GM12878 (cell line): ENCODE results near the gene TMEM266. TPM values are rescaled to one million over a fixed set of nuclear protein-coding genes. Genes with fewer than 3 reads are reported as not detected.

Experiments used
- BMI1 ChIP-seq: fragments of 450-650 bp; IDR thresholded peaks from 2 replicates; pipeline ENCODE4 v1.6.1; 2016; ENCODE audit warnings: mild to moderate bottlenecking, moderate library complexity, borderline replicate concordance
- MEF2A ChIP-seq: IDR thresholded peaks from 2 replicates; pipeline ENCODE4 v1.6.1; 2011; ENCODE audit warnings: low read depth, mild to moderate bottlenecking, low read length, moderate library complexity; ENCODE audit not compliant: insufficient read depth
- MYB ChIP-seq: fragments of 150-350 bp; IDR thresholded peaks from 2 replicates; pipeline ENCODE4 v1.6.1; 2014; ENCODE audit warnings: mild to moderate bottlenecking, low read depth, low read length, borderline replicate concordance
- RELB ChIP-seq: fragments of 450-650 bp; IDR thresholded peaks from 2 replicates; pipeline ENCODE4 v1.6.1; 2017; ENCODE audit warnings: low read depth, mild to moderate bottlenecking, moderate library complexity
- RFX5 ChIP-seq: IDR thresholded peaks from 2 replicates; pipeline ENCODE4 v1.6.1; 2011; ENCODE audit warnings: low read depth, low read length, improper control_type of control experiment
- STAT1 ChIP-seq: fragments of 450-650 bp; conservative IDR thresholded peaks from 2 replicates; pipeline ENCODE4 v1.6.1; 2014; ENCODE audit warnings: antibody characterized with exemption, mild to moderate bottlenecking
- ZBTB4 ChIP-seq: fragments of 450-650 bp; formaldehyde crosslinking; IDR thresholded peaks from 2 replicates; pipeline ENCODE4 v1.4.0; 2022; ENCODE audit warnings: mild to moderate bottlenecking, moderate library complexity
- polyA plus RNA-seq, 11 experiments: library from polyadenylated mRNA; depleted of rRNA in 4 of 11; unstranded in 6 of 11; stranded (reverse) in 5 of 11; fragments of >200 nt; fragmentation: Nextera tagmentation in 4 of 11; fragmentation: Illumina TruSeq in 1 of 11; extraction: Ambion mirVana in 4 of 11; extraction: Trizol in 1 of 11; gene quantifications; 1 replicate in 1 of 11; 2 replicates in 10 of 11; pipeline versions ENCODE4 v1.2.1 to v1.2.3, GENCODE V29; 2011 to 2016; ENCODE audit warnings: inconsistent platforms in 2 of 11, missing spikeins in 2 of 11, low read depth in 1 of 11
- total RNA-seq, 4 experiments: library from RNA; depleted of rRNA in 3 of 4; stranded (reverse); fragments of >200 nt in 3 of 4; fragmentation: Illumina TruSeq in 1 of 4; extraction: Trizol in 1 of 4; gene quantifications; 2 replicates each; pipeline versions ENCODE4 v1.2.1 to v1.2.3, GENCODE V29; 2013 to 2021
- TF ChIP-seq, protein P1 (sequence below): IDR thresholded peaks from 2 replicates; pipeline ENCODE4 v1.6.1; 2011; ENCODE audit warnings: low read depth, mild to moderate bottlenecking, low read length, moderate library complexity, borderline replicate concordance; ENCODE audit errors: extremely low read depth

TMEM266 gene
- total and polyA plus RNA-seq, 10 of the 15 experiments (the other 5 are each of a cell fraction or from before 2014, with no cell fraction given), result 0.11 to 0.70 (median 0.39) TPM

DNA sequence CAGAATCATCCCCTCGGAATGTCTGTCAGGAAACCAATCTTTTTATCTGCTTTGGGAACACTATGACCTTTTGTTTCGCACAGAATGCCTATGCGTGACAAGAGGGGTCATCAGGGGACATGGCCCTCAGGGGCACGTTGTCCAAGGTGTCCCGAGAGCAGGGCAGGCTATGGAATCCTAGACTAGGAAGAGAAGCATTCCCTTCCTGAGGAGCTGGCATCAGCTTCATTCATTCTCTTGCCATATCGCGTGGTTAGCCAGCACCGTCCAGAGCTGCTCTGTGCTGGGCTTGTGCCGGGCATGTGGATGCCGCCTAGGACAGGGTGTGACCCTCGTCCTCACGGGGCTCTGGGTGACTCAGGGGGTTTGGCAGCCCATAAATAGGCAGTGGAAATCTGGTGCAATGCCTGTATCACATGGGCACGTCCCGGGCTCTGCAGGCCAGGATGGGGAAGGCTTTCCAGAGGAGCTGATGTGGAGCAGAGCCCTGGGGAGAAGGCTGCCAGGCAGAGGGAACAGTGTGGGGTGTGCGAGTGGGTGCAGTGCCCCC lies 117.8 kb downstream of the TMEM266 start (continued):
- no peak for TF ChIP-seq ZBTB4 (CRISPR knock-in tag)
- TF ChIP-seq STAT1, result no peak
- TF ChIP-seq RELB, result no peak
- no peak for TF ChIP-seq MYB
- TF ChIP-seq, protein P1, sequence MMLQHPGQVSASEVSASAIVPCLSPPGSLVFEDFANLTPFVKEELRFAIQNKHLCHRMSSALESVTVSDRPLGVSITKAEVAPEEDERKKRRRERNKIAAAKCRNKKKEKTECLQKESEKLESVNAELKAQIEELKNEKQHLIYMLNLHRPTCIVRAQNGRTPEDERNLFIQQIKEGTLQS, result no peak
- TF ChIP-seq RFX5, result no peak
- TF ChIP-seq BMI1, result no peak
- no peak for TF ChIP-seq MEF2A
